ENCODE measurements around the gene MED25.

The MED25 gene

DNA sequence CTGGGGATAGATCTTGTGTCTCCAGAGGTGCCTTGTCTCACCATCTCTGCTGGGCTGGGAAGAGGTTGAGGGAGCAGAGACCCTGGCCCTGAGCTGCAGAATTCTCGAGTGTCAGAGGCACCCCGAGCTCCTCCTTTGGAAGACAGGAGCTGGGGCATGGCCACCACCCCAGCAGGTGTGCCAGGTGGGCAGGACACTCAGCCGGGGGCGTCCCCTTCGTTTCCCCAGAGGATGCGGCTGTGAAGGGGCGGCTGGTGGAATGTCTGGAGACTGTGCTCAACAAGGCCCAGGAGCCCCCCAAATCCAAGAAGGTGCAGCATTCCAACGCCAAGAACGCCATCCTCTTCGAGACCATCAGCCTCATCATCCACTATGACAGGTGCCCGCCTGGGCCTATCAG is 19.5 kb upstream of the MED25 start:
- Histone ChIP-seq H3K79me1 (replicated peaks; ENCODE audit: low read length, poor library complexity, severe bottlenecking) (peaks cover 26% of the 10 kb centered on the region), H3K23ac (ENCODE audit: low read length in 2 of 2) (no peak overlapping the region), H2AK5ac (ENCODE audit: low read length, severe bottlenecking) (no peak overlapping the region), H2AFZ (ENCODE audit: low read depth, low read length) (no peak overlapping the region), H3K9me3 (ENCODE audit: control insufficient read depth, low read length) (no peaks in the 10 kb centered on the region), H2BK120ac (ENCODE audit: low read depth, low read length) (no peak overlapping the region), H3K9ac (ENCODE audit: low read length) (no peak overlapping the region), H4K8ac (ENCODE audit: low read length) (no peak overlapping the region), H3K14ac (ENCODE audit: low read length in 2 of 2) (no peak overlapping the region), H3K18ac (ENCODE audit: low read depth in 1 of 2, low read length in 2 of 2) (no peak overlapping the region), H3K4me3 (ENCODE audit: insufficient read depth in 1 of 2, low read depth in 1 of 2, low read length in 2 of 2) (no peak overlapping the region), H2BK5ac (ENCODE audit: low read depth, low read length, poor library complexity, severe bottlenecking) (no peak overlapping the region), H2BK12ac (ENCODE audit: low read length in 2 of 2) (no peak overlapping the region), H3K36me3 (ENCODE audit: control insufficient read depth in 1 of 2, insufficient read depth in 2 of 2, low read depth in 1 of 2, low read length in 2 of 2) (peaks cover 82 to 91% of the 10 kb centered on the region in 2 experiments), H3K27me3 (ENCODE audit: control insufficient read depth in 1 of 2, insufficient read depth in 1 of 2, low read length in 2 of 2) (no peaks in the 10 kb centered on the region), H3K4me1 (ENCODE audit: control insufficient read depth, insufficient read depth, low read depth, low read length) (peaks cover 3% of the 10 kb centered on the region), H3K27ac (ENCODE audit: low read length, poor library complexity, severe bottlenecking) (no peak overlapping the region), H3K4ac (ENCODE audit: low read depth in 1 of 2, low read length in 2 of 2) (no peak overlapping the region), H4K91ac (ENCODE audit: low read length) (no peak overlapping the region), H2BK15ac (ENCODE audit: low read depth, poor library complexity, severe bottlenecking) (no peak overlapping the region), H3K4me2 (ENCODE audit: low read length, poor library complexity, severe bottlenecking) (no peak overlapping the region)
- DNase-seq: no peak
- WGBS: 98% methylated on average over 11 of the region's 11 CpGs

GRCh38 chr19:49799271-49799797 is 18.8 kb upstream of the MED25 start:
- Histone ChIP-seq H3K27me3 (ENCODE audit: control insufficient read depth in 1 of 2, insufficient read depth in 1 of 2, low read length in 2 of 2) (no peaks in the 10 kb centered on the region), H3K14ac (ENCODE audit: low read length in 2 of 2) (no peak overlapping the region), H2AK5ac (ENCODE audit: low read length, severe bottlenecking) (no peak overlapping the region), H3K27ac (ENCODE audit: low read length, poor library complexity, severe bottlenecking) (no peak overlapping the region), H2BK5ac (ENCODE audit: low read depth, low read length, poor library complexity, severe bottlenecking) (no peak overlapping the region), H3K9me3 (ENCODE audit: control insufficient read depth, low read length) (no peaks in the 10 kb centered on the region), H3K4me3 (ENCODE audit: insufficient read depth in 1 of 2, low read depth in 1 of 2, low read length in 2 of 2) (no peak overlapping the region), H3K18ac (ENCODE audit: low read depth in 1 of 2, low read length in 2 of 2) (no peak overlapping the region), H4K8ac (ENCODE audit: low read length) (no peak overlapping the region), H3K23ac (ENCODE audit: low read length in 2 of 2) (no peak overlapping the region), H3K79me1 (replicated peaks; ENCODE audit: low read length, poor library complexity, severe bottlenecking) (peaks cover 26% of the 10 kb centered on the region), H3K4me2 (ENCODE audit: low read length, poor library complexity, severe bottlenecking) (no peak overlapping the region), H3K36me3 (ENCODE audit: control insufficient read depth in 1 of 2, insufficient read depth in 2 of 2, low read depth in 1 of 2, low read length in 2 of 2) (peaks cover 83 to 93% of the 10 kb centered on the region in 2 experiments), H3K4ac (ENCODE audit: low read depth in 1 of 2, low read length in 2 of 2) (no peak overlapping the region), H2BK12ac (ENCODE audit: low read length in 2 of 2) (no peak overlapping the region), H2BK120ac (ENCODE audit: low read depth, low read length) (no peak overlapping the region), H2BK15ac (ENCODE audit: low read depth, poor library complexity, severe bottlenecking) (no peak overlapping the region), H3K4me1 (ENCODE audit: control insufficient read depth, insufficient read depth, low read depth, low read length) (peaks cover 3% of the 10 kb centered on the region), H4K91ac (ENCODE audit: low read length) (no peak overlapping the region), H2AFZ (ENCODE audit: low read depth, low read length) (no peak overlapping the region), H3K9ac (ENCODE audit: low read length) (no peak overlapping the region)
- DNase-seq: no peak
- WGBS: over 99% methylated on average over 28 of the region's 28 CpGs

DNA sequence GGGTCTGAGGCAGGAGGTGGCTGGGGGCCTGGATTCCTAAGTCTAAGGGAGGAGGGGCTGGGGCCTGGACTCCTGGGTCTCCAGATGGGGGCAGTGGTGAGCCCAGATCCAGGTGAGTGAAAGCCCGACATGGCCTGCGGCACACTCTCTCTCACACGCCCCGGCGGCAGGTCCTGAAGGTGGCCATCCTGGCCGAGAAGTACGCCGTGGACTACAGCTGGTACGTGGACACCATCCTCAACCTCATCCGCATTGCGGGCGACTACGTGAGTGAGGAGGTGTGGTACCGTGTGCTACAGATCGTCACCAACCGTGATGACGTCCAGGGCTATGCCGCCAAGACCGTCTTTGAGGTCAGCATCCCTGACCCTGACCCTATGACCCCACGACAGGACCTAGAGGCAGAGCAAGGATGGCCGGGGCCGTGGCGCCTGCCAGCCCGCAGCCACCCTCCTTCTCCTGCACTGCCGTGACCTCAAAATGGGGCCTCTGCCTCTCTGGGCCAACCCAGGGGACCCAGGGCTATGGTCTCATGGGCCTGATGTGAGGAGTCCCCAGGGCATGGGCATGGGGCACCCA is 18.2 kb upstream of the MED25 start:
- Histone ChIP-seq H4K91ac (ENCODE audit: low read length) (no peak overlapping the region), H3K4me2 (ENCODE audit: low read length, poor library complexity, severe bottlenecking) (no peak overlapping the region), H2BK5ac (ENCODE audit: low read depth, low read length, poor library complexity, severe bottlenecking) (no peak overlapping the region), H3K23ac (ENCODE audit: low read length in 2 of 2) (no peak overlapping the region), H2AK5ac (ENCODE audit: low read length, severe bottlenecking) (no peak overlapping the region), H3K9ac (ENCODE audit: low read length) (no peak overlapping the region), H3K18ac (ENCODE audit: low read depth in 1 of 2, low read length in 2 of 2) (no peak overlapping the region), H3K4ac (ENCODE audit: low read depth in 1 of 2, low read length in 2 of 2) (no peak overlapping the region), H3K4me3 (ENCODE audit: insufficient read depth in 1 of 2, low read depth in 1 of 2, low read length in 2 of 2) (no peak overlapping the region), H4K8ac (ENCODE audit: low read length) (no peak overlapping the region), H2BK15ac (ENCODE audit: low read depth, poor library complexity, severe bottlenecking) (no peak overlapping the region), H3K27me3 (ENCODE audit: control insufficient read depth in 1 of 2, insufficient read depth in 1 of 2, low read length in 2 of 2) (no peaks in the 10 kb centered on the region), H2AFZ (ENCODE audit: low read depth, low read length) (no peak overlapping the region), H3K79me1 (replicated peaks; ENCODE audit: low read length, poor library complexity, severe bottlenecking) (peaks cover 26% of the 10 kb centered on the region), H3K36me3 (ENCODE audit: control insufficient read depth in 1 of 2, insufficient read depth in 2 of 2, low read depth in 1 of 2, low read length in 2 of 2) (peaks cover 84 to 95% of the 10 kb centered on the region in 2 experiments), H2BK120ac (ENCODE audit: low read depth, low read length) (no peak overlapping the region), H3K4me1 (ENCODE audit: control insufficient read depth, insufficient read depth, low read depth, low read length) (peaks cover 3% of the 10 kb centered on the region), H3K27ac (ENCODE audit: low read length, poor library complexity, severe bottlenecking) (no peak overlapping the region), H3K14ac (ENCODE audit: low read length in 2 of 2) (no peak overlapping the region), H2BK12ac (ENCODE audit: low read length in 2 of 2) (no peak overlapping the region), H3K9me3 (ENCODE audit: control insufficient read depth, low read length) (no peaks in the 10 kb centered on the region)
- no peak for DNase-seq
- WGBS: 96% methylated on average over 25 of the region's 25 CpGs

- no peaks in the 10 kb centered on the region for H3K9me3 ChIP-seq (ENCODE audit: control insufficient read depth, low read length)
- H2BK5ac ChIP-seq (ENCODE audit: low read depth, low read length, poor library complexity, severe bottlenecking): no peak overlapping the region
- no peak overlapping the region for H3K9ac ChIP-seq (ENCODE audit: low read length)
- no peak overlapping the region for H2BK12ac ChIP-seq (ENCODE audit: low read length in 2 of 2)
- H3K4me3 ChIP-seq (ENCODE audit: insufficient read depth in 1 of 2, low read depth in 1 of 2, low read length in 2 of 2): no peak overlapping the region
- H3K27ac ChIP-seq (ENCODE audit: low read length, poor library complexity, severe bottlenecking): no peak overlapping the region
- no peak overlapping the region for H3K4ac ChIP-seq (ENCODE audit: low read depth in 1 of 2, low read length in 2 of 2)
- no peak overlapping the region for H3K23ac ChIP-seq (ENCODE audit: low read length in 2 of 2)
- peaks cover 3% of the 10 kb centered on the region for H3K4me1 ChIP-seq (ENCODE audit: control insufficient read depth, insufficient read depth, low read depth, low read length)
- H4K8ac ChIP-seq (ENCODE audit: low read length): no peak overlapping the region
- H3K14ac ChIP-seq (ENCODE audit: low read length in 2 of 2): no peak overlapping the region
- WGBS: 97% methylated on average over 10 of the region's 10 CpGs
- peaks cover 24% of the 10 kb centered on the region for H3K79me1 ChIP-seq (replicated peaks; ENCODE audit: low read length, poor library complexity, severe bottlenecking)
- H2BK120ac ChIP-seq (ENCODE audit: low read depth, low read length): no peak overlapping the region
- H2AK5ac ChIP-seq (ENCODE audit: low read length, severe bottlenecking): no peak overlapping the region
- H3K18ac ChIP-seq (ENCODE audit: low read depth in 1 of 2, low read length in 2 of 2): no peak overlapping the region
- H2BK15ac ChIP-seq (ENCODE audit: low read depth, poor library complexity, severe bottlenecking): no peak overlapping the region
- H2AFZ ChIP-seq (ENCODE audit: low read depth, low read length): no peak overlapping the region
- H3K27me3 ChIP-seq (ENCODE audit: control insufficient read depth in 1 of 2, insufficient read depth in 1 of 2, low read length in 2 of 2): no peaks in the 10 kb centered on the region
- no peak overlapping the region for H3K4me2 ChIP-seq (ENCODE audit: low read length, poor library complexity, severe bottlenecking)
- no peak overlapping the region for H4K91ac ChIP-seq (ENCODE audit: low read length)
- no peak for DNase-seq
- peaks cover 84 to 95% of the 10 kb centered on the region in 2 experiments for H3K36me3 ChIP-seq (ENCODE audit: control insufficient read depth in 1 of 2, insufficient read depth in 2 of 2, low read depth in 1 of 2, low read length in 2 of 2)
These were observed 17.3 kb upstream of the MED25 start for GRCh38 chr19:49800771-49801170.
